Naive thymus-derived CD8-positive, alpha-beta T cell (primary cell): ENCODE results near the gene BMERB1. TPM values are rescaled to one million over a fixed set of nuclear protein-coding genes. Genes with fewer than 3 reads are reported as not detected.

Experiments used
- ATAC-seq, 2 donors: fragments of 150-1000 bp; cut with Tn5 transposase in 1 of 2; sonication (Bioruptor Pico), chemical (Tn5 transposase) in 1 of 2; 1 replicate in 1 of 2; 2 replicates in 1 of 2; pipeline ENCODE4 v1.10.0; 2021; ENCODE audit warnings: mild to moderate bottlenecking in 2 of 2, moderate library complexity in 2 of 2
- POLR2A ChIA-PET: fragments of 350-600 bp; sonication (Branson Sonifier 250); formaldehyde crosslinking; loops from one replicate; lab custom pipeline; 2021; ENCODE audit warnings: antibody characterized with exemption; lab: Charles Lee
- DNase-seq, 10 donors: peaks; one replicate each; pipeline versions ENCODE4 v3.0.0 to v3.0.0-alpha.2; 2020 to 2022
- H3K27ac Mint-ChIP-seq, 10 donors: one replicate each; pipeline ENCODE4 v1.8.0; 2020 to 2022; ENCODE audit warnings: mild to moderate bottlenecking in 10 of 10, mixed read lengths in 10 of 10, moderate library complexity in 4 of 10, inconsistent platforms in 1 of 10
- H3K27me3 Mint-ChIP-seq, 5 donors: one replicate each; pipeline ENCODE4 v1.8.0; 2021 to 2022; ENCODE audit warnings: mixed read lengths in 5 of 5
- H3K36me3 Mint-ChIP-seq, 3 donors: one replicate each; pipeline ENCODE4 v1.8.0; 2020 to 2022; ENCODE audit warnings: mixed read lengths in 3 of 3, mild to moderate bottlenecking in 2 of 3, inconsistent platforms in 1 of 3
- H3K4me1 Mint-ChIP-seq, 4 donors: one replicate each; pipeline ENCODE4 v1.8.0; 2021 to 2022; ENCODE audit warnings: mixed read lengths in 4 of 4
- H3K4me3 Mint-ChIP-seq, 10 donors: one replicate each; pipeline ENCODE4 v1.8.0; 2020 to 2022; ENCODE audit warnings: mild to moderate bottlenecking in 10 of 10, mixed read lengths in 10 of 10, moderate library complexity in 6 of 10, inconsistent platforms in 1 of 10
- H3K9me3 Mint-ChIP-seq, 9 donors: one replicate each; pipeline ENCODE4 v1.8.0; 2020 to 2022; ENCODE audit warnings: mixed read lengths in 9 of 9, mild to moderate bottlenecking in 3 of 9, inconsistent platforms in 1 of 9, moderate library complexity in 1 of 9
- polyA plus RNA-seq, 3 donors: library from polyadenylated mRNA; unstranded; fragments of 300-500 nt; fragmentation: Illumina TruSeq; gene quantifications; one replicate each; pipeline ENCODE4 v1.2.3, GENCODE V29; 2021
- total RNA-seq, 8 experiments: library from RNA in 2 of 8; stranded (reverse) in 2 of 8; gene quantifications; one replicate each; pipeline ENCODE4 v1.2.3 and lab custom pipeline; 2021 to 2026

BMERB1 gene
- total and polyA plus RNA-seq, 5 experiments from 2014 or later: 1.4 to 4.6 (median 2.2) TPM

- Mint-ChIP-seq H3K36me3 (peaks cover 0 to 100% (median 32%) of the 10 kb centered on the region in 3 donors), H3K4me3 (no peak overlapping the region), H3K27ac (peak overlapping the region in 1 of 10 donors; percentile 47), H3K27me3 (no peaks in the 10 kb centered on the region), H3K9me3 (no peaks in the 10 kb centered on the region), H3K4me1 (peaks cover 2 to 17% (median 7%) of the 10 kb centered on the region in 4 donors)
- DNase-seq (no peak), ATAC-seq (no peak)
- POLR2A ChIA-PET: no interaction called here
Observed at GRCh38 chr16:15609286-15609649, 174.9 kb downstream of the BMERB1 start.

DNA sequence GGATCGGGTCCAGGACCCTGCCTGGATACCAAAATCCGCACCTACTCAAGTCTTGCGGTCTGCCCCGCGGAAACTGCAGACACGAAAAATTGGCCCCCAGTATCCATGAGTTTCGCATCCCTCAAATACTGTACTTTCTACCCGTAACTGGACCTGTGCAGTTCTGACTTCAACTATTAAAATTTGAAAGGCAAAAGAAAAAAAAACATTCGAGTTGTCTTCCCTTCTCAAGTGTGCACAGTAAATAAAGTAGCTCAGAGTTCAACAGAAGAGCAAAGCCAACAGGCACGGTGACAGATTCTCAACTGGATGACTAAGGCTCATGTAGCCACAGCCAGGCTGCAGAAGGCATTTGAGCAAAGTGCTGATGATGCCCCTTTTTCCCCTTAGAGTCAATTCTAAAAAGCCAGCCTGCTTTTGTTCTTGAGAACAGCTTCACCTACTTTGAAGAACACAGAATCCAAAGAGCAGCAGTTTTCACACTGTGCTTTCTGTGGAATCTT lies 176.0 kb downstream of the BMERB1 start:
- DNase-seq: no peak
- no peaks in the 10 kb centered on the region for H3K9me3 Mint-ChIP-seq
- H3K4me1 Mint-ChIP-seq: peaks cover 2 to 17% (median 7%) of the 10 kb centered on the region in 4 donors
- ATAC-seq: no peak
- peak overlapping the region in 4 of 10 donors; percentile 1 to 48 (median 14) for H3K27ac Mint-ChIP-seq
- POLR2A ChIA-PET: no interaction called here
- H3K27me3 Mint-ChIP-seq: no peaks in the 10 kb centered on the region
- peaks cover 0 to 98% (median 31%) of the 10 kb centered on the region in 3 donors for H3K36me3 Mint-ChIP-seq
- no peak overlapping the region for H3K4me3 Mint-ChIP-seq

DNA sequence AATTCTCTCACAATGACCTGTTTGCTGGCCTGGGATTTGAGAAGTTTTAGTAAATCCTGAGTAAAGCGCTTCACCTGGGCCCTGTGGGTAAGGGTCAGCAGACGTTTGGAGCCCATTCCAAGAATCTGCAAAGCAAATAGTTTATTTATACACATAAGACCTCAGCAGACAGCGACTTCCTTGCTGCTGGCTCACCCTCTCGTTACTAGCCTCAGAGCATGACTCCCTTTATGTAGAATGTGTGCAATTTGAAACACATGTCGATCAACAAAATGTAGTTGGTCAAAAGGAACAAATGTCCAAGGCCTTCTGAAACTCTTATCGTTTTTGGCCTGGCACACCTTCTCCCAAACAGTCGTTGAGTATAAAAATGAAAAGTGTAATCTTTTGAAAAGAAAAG lies 177.2 kb downstream of the BMERB1 start:
- DNase-seq (no peak), ATAC-seq (no peak)
- H3K27me3 Mint-ChIP-seq: no peaks in the 10 kb centered on the region
- H3K9me3 Mint-ChIP-seq: no peaks in the 10 kb centered on the region
- no peak overlapping the region for H3K4me3 Mint-ChIP-seq
- peaks cover under 1 to 7% (median 3%) of the 10 kb centered on the region in 4 donors for H3K4me1 Mint-ChIP-seq
- peaks cover 0 to 98% (median 40%) of the 10 kb centered on the region in 3 donors for H3K36me3 Mint-ChIP-seq
- POLR2A ChIA-PET: no interaction called here
- H3K27ac Mint-ChIP-seq: peak overlapping the region in 6 of 10 donors; percentile 4 to 58 (median 32)

GRCh38 chr16:15613676-15614075 lies 179.3 kb downstream of the BMERB1 start:
- H3K9me3 Mint-ChIP-seq: no peaks in the 10 kb centered on the region
- H3K4me1 Mint-ChIP-seq: peaks cover 0 to 9% (median 0%) of the 10 kb centered on the region in 4 donors
- DNase-seq (no peak), ATAC-seq (no peak)
- no peaks in the 10 kb centered on the region for H3K27me3 Mint-ChIP-seq
- POLR2A ChIA-PET: interaction anchor here (0.6 kb wide), 1 partner anchor 1331 kb away, joined by 3 read pairs; no protein-coding TSS in a partner anchor
- H3K36me3 Mint-ChIP-seq: peaks cover 0 to 98% (median 39%) of the 10 kb centered on the region in 3 donors
- peak overlapping the region in 2 of 10 donors; percentile 43 to 62 for H3K27ac Mint-ChIP-seq
- H3K4me3 Mint-ChIP-seq: peak overlapping the region in 1 of 10 donors; percentile 32

DNA sequence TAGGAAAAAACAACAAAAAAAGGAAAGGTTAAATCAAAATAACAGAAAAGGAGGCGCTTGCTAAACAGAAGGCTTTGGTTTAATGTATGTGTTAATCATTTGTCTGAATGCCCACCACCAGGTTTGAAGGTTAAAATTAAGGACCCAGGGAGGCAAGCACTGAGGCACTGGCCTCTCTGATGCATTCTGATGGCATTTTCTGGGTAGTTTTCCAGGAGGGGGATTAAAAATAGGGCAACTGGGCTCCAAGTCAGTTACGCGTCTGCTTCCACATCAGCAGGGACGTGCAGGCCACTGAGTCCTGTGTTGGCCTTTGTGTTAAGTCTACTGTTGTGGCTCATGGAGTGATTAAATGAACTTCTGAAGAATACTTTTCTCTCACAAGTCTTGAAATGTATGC lies 181.6 kb downstream of the BMERB1 start:
- H3K9me3 Mint-ChIP-seq: no peaks in the 10 kb centered on the region
- no peak overlapping the region for H3K4me3 Mint-ChIP-seq
- H3K4me1 Mint-ChIP-seq: peaks cover 0 to 11% (median 2%) of the 10 kb centered on the region in 4 donors
- H3K36me3 Mint-ChIP-seq: peaks cover 4 to 97% (median 40%) of the 10 kb centered on the region in 3 donors
- DNase-seq (no peak), ATAC-seq (no peak)
- peak overlapping the region in 3 of 10 donors; percentile 0 to 84 (median 37) for H3K27ac Mint-ChIP-seq
- POLR2A ChIA-PET: no interaction called here
- no peaks in the 10 kb centered on the region for H3K27me3 Mint-ChIP-seq

DNA sequence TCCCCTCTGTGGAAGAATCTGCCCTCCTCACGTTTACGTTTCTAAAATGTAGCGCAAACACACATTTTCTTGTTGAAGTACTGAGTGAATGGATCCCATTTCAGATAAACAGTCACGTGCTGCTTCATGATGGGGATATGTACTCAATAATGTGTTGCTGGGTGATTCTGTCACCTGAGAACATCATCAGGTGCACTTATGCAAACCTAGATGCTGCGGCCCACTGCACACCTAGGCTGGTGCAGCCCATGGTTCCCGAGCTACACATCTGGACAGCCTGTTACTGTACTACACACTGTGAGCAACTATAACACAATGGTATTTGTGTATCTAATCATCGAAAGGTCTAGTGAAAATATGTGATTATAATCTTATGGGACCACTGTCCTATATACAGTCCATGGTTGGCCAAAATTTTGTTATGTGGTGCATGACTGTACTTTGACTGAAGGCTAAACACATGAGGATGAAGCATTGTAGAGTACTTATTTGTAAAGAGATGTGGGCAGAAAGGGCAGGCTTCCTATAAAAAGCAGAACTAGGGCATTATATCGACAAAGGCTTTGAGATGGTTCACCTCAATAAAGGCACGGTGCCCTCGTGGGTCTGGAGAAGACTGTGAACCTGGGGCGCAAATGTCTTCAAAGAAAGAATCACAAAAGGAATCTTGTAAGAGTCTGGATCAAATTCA lies 182.2 kb downstream of the BMERB1 start:
- peaks cover 4 to 97% (median 38%) of the 10 kb centered on the region in 3 donors for H3K36me3 Mint-ChIP-seq
- no peak for ATAC-seq
- H3K27ac Mint-ChIP-seq: peak overlapping the region in 5 of 10 donors; percentile 2 to 43 (median 24)
- no peaks in the 10 kb centered on the region for H3K9me3 Mint-ChIP-seq
- peaks cover 0 to 11% (median 2%) of the 10 kb centered on the region in 4 donors for H3K4me1 Mint-ChIP-seq
- no peak for DNase-seq
- POLR2A ChIA-PET: no interaction called here
- H3K27me3 Mint-ChIP-seq: no peaks in the 10 kb centered on the region
- no peak overlapping the region for H3K4me3 Mint-ChIP-seq

GRCh38 chr16:15617901-15618300 lies 183.5 kb downstream of the BMERB1 start:
- Mint-ChIP-seq H3K27ac (peak overlapping the region in 7 of 10 donors; percentile 27 to 93 (median 51)), H3K27me3 (no peaks in the 10 kb centered on the region), H3K4me3 (no peak overlapping the region), H3K9me3 (no peaks in the 10 kb centered on the region), H3K4me1 (peaks cover 0 to 11% (median 2%) of the 10 kb centered on the region in 4 donors), H3K36me3 (peaks cover 4 to 97% (median 31%) of the 10 kb centered on the region in 3 donors)
- ATAC-seq (no peak), DNase-seq (no peak)
- POLR2A ChIA-PET: no interaction called here

GRCh38 chr16:15618392-15618791 lies 184.0 kb downstream of the BMERB1 start:
- H3K4me3 Mint-ChIP-seq: no peak overlapping the region
- ATAC-seq (no peak), DNase-seq (no peak)
- no peaks in the 10 kb centered on the region for H3K9me3 Mint-ChIP-seq
- H3K27me3 Mint-ChIP-seq: no peaks in the 10 kb centered on the region
- POLR2A ChIA-PET: interaction anchor here (0.6 to 1.4 kb wide), 2 partner anchors 24 to 142 kb away, joined by 4 to 6 read pairs; partner anchors contain the start of gene MARF1
- peaks cover 4 to 95% (median 30%) of the 10 kb centered on the region in 3 donors for H3K36me3 Mint-ChIP-seq
- peaks cover 0 to 11% (median 2%) of the 10 kb centered on the region in 4 donors for H3K4me1 Mint-ChIP-seq
- peak overlapping the region; percentile 21 to 93 (median 60) for H3K27ac Mint-ChIP-seq

- Mint-ChIP-seq H3K4me1 (peaks cover 0 to 14% (median 4%) of the 10 kb centered on the region in 4 donors), H3K4me3 (no peak overlapping the region), H3K27ac (peak overlapping the region in 4 of 10 donors; percentile 19 to 70 (median 46)), H3K36me3 (peaks cover 7 to 97% (median 34%) of the 10 kb centered on the region in 3 donors), H3K27me3 (no peaks in the 10 kb centered on the region), H3K9me3 (no peaks in the 10 kb centered on the region)
- POLR2A ChIA-PET: no interaction called here
- DNase-seq (no peak), ATAC-seq (no peak)
Observed at GRCh38 chr16:15620611-15621195, 186.3 kb downstream of the BMERB1 start.

DNA sequence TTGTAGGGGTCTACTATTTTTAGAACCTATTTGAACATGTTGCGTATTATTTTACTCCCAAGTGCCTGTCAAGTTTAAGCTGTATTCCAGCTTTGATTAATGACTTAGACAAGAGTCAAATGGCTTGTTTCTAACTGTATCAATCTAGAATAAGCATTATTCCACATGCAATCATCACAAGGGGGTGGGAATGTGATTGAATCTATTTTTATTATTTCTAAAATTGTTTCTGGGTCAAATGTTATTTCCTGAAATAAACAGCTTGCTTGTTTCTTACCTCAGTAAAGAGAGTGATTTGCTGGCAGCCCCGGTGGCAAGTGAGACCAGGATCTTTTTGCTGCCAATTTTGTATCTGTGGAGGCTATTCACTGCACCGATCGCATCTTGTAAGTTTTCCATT lies 187.1 kb downstream of the BMERB1 start:
- Mint-ChIP-seq H3K27me3 (no peaks in the 10 kb centered on the region), H3K4me3 (no peak overlapping the region), H3K27ac (peak overlapping the region in 5 of 10 donors; percentile 23 to 83 (median 78)), H3K36me3 (peaks cover 8 to 97% (median 28%) of the 10 kb centered on the region in 3 donors), H3K9me3 (no peaks in the 10 kb centered on the region), H3K4me1 (peaks cover 0 to 15% (median 5%) of the 10 kb centered on the region in 4 donors)
- DNase-seq (no peak), ATAC-seq (no peak)
- POLR2A ChIA-PET: interaction anchor here (1.8 kb wide), 1 partner anchor 21 kb away, joined by 10 read pairs; the partner anchor contains the start of gene MARF1

GRCh38 chr16:15621889-15622288 lies 187.5 kb downstream of the BMERB1 start:
- no peaks in the 10 kb centered on the region for H3K27me3 Mint-ChIP-seq
- POLR2A ChIA-PET: interaction anchor here (0.7 to 1.8 kb wide), 3 partner anchors 21 to 50 kb away, joined by 3 to 10 read pairs (median 4); partner anchors contain the start of gene MARF1
- peak overlapping the region in 8 of 10 donors; percentile 23 to 83 (median 76) for H3K27ac Mint-ChIP-seq
- DNase-seq: no peak
- peaks cover 8 to 97% (median 26%) of the 10 kb centered on the region in 3 donors for H3K36me3 Mint-ChIP-seq
- no peak for ATAC-seq
- no peak overlapping the region for H3K4me3 Mint-ChIP-seq
- peaks cover 0 to 13% (median 5%) of the 10 kb centered on the region in 4 donors for H3K4me1 Mint-ChIP-seq
- no peaks in the 10 kb centered on the region for H3K9me3 Mint-ChIP-seq

DNA sequence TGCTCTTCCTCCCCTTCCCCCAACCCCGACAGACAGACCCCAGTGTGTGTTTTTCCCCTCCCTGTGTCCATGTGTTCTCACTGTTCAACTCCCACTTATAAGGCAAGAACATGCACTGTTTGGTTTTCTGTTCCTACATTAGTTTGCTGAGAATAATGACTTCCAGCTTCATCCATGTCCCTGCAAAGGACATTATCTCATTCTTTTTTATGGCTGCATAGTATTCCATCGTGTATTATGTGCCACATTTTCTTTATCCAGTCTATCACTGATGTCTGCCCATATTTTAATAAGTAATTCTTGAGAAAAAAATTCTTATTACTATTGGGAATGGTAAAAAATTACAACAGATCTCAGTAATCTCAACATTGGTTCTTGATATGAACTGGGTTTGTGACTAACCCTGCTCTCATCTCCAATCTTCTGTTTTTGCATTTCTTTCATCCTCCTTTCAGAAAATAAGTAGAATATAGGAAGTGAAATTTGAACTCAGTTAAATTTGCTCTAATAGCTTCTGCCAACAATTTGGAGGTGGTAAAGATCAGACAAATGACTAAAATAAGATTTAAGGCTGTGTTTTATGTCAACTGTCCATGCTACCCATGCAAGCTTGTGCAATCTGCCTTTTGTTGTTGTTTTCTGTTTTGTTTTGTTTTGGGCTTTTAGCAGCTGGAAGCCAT lies 197.5 kb downstream of the BMERB1 start:
- POLR2A ChIA-PET: interaction anchor here (0.8 to 1.2 kb wide), 3 partner anchors 9 to 11 kb away, joined by 3 to 4 read pairs (median 3); partner anchors contain the start of gene MARF1
- H3K9me3 Mint-ChIP-seq: no peaks in the 10 kb centered on the region
- peaks cover 10 to 64% (median 48%) of the 10 kb centered on the region in 4 donors for H3K4me1 Mint-ChIP-seq
- H3K4me3 Mint-ChIP-seq: no peak overlapping the region
- DNase-seq: no peak
- H3K27me3 Mint-ChIP-seq: no peaks in the 10 kb centered on the region
- H3K27ac Mint-ChIP-seq: peak overlapping the region in 5 of 10 donors; percentile 10 to 97 (median 40)
- ATAC-seq: no peak
- peaks cover 12 to 92% (median 43%) of the 10 kb centered on the region in 3 donors for H3K36me3 Mint-ChIP-seq
